Measurements from ENCODE around the gene ENTPD2.
"Not testable (repeated sequence)": the region's sequence is repeated elsewhere in the genome, so short reads cannot be mapped to it uniquely, and the experiment has no call there.

Gene ENTPD2

DNA sequence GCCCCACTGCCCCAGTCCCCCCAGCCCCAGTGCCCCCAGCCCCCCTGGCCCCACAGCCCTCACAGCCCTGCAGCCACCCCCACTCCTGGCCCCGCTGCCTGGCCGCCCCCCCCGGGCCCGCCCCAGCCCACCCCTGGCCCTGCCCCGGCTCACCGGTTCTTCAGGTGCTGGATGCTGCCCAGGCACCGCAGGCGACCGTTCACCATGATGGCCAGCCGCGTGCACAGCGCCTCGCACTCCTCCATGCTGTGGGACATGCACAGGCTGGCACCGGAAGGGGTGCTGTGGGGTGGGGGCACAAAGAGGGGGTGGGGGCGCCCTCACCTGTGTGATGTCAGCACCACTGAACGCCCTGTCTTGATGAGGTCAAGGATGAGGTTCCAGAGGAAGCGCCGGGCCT lies 44.6 kb downstream of the ENTPD2 start:
- Histone ChIP-seq H3K9ac (ENCODE audit: low read depth, low read length) (no peak overlapping the region), H3K36me3 (ENCODE audit: insufficient read depth, low read length) (no peaks in the 10 kb centered on the region), H3K27me3 (ENCODE audit: insufficient read depth, low read length) (no peaks in the 10 kb centered on the region), H3K9me3 (ENCODE audit: insufficient read depth, low read depth, low read length) (no peaks in the 10 kb centered on the region), H3K27ac (ENCODE audit: low read depth, low read length) (no peak overlapping the region), H3K4me3 (ENCODE audit: low read length) (no peak overlapping the region), H3K4me1 (ENCODE audit: insufficient read depth, low read length) (no peaks in the 10 kb centered on the region)
- 92% methylated on average over 18 of the region's 18 CpGs for WGBS

DNA sequence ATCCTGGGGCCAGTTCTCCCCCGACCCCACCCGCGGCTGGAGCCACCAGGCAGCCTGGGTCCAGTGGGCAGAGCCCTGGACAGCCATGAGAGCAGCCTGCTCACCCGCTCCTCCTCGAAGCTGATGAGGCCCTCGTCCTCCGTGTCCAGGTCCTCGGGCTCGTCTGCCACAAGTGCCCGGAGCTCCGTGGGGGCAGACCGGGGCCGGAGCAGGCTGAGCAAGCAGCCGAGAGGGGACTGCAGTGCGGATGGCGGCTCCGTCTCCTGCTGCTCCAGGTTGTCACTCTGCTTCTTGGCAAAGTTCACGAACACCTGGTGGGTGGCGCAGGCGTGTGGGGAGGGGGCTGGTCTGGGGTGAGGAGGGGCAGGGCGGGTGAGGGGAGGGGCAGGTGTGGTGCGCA lies 45.5 kb downstream of the ENTPD2 start:
- Histone ChIP-seq H3K27ac (ENCODE audit: low read depth, low read length) (no peak overlapping the region), H3K36me3 (ENCODE audit: insufficient read depth, low read length) (no peaks in the 10 kb centered on the region), H3K9ac (ENCODE audit: low read depth, low read length) (no peak overlapping the region), H3K4me1 (ENCODE audit: insufficient read depth, low read length) (no peaks in the 10 kb centered on the region), H3K4me3 (ENCODE audit: low read length) (no peak overlapping the region), H3K27me3 (ENCODE audit: insufficient read depth, low read length) (no peaks in the 10 kb centered on the region), H3K9me3 (ENCODE audit: insufficient read depth, low read depth, low read length) (no peaks in the 10 kb centered on the region)
- 90% methylated on average over 22 of the region's 22 CpGs for WGBS

DNA sequence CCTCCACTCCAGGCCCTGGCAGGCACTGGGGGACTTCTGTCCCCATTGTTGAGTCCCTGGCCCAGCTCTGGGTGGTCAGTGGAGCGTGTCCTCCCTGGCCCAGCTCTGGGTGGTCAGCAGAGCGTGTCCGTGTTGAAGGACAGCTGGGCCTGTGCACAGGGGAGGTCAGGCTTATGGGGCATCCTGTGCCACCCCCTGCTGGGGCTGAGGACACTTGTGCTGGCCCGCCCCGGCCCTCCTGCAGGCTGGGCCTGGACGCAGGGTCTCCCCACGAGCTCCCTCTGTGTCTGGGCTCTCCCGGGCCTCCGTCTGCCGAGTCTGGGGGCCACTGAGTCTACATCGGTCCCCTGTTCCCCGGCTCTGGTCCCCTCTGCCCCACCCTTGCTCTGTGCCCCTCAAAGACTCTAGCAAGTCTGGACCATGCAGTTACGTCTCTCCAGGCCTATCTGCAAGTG lies 46.0 kb downstream of the ENTPD2 start:
- H3K9ac ChIP-seq (ENCODE audit: low read depth, low read length), result no peak overlapping the region
- WGBS, result 92% methylated on average over 13 of the region's 13 CpGs
- H3K27me3 ChIP-seq (ENCODE audit: insufficient read depth, low read length), result no peaks in the 10 kb centered on the region
- no peaks in the 10 kb centered on the region for H3K36me3 ChIP-seq (ENCODE audit: insufficient read depth, low read length)
- H3K9me3 ChIP-seq (ENCODE audit: insufficient read depth, low read depth, low read length), result no peaks in the 10 kb centered on the region
- no peak overlapping the region for H3K4me3 ChIP-seq (ENCODE audit: low read length)
- no peaks in the 10 kb centered on the region for H3K4me1 ChIP-seq (ENCODE audit: insufficient read depth, low read length)
- no peak overlapping the region for H3K27ac ChIP-seq (ENCODE audit: low read depth, low read length)

- Histone ChIP-seq H3K27me3 (ENCODE audit: insufficient read depth, low read length) (no peaks in the 10 kb centered on the region), H3K9me3 (ENCODE audit: insufficient read depth, low read depth, low read length) (no peaks in the 10 kb centered on the region), H3K36me3 (ENCODE audit: insufficient read depth, low read length) (no peaks in the 10 kb centered on the region), H3K27ac (ENCODE audit: low read depth, low read length) (no peak overlapping the region), H3K4me3 (ENCODE audit: low read length) (no peak overlapping the region), H3K9ac (ENCODE audit: low read depth, low read length) (no peak overlapping the region), H3K4me1 (ENCODE audit: insufficient read depth, low read length) (no peaks in the 10 kb centered on the region)
- 89% methylated on average over 30 of the region's 30 CpGs for whole genome bisulfite sequencing
Measured at GRCh38 chr9:137007108-137007815, 46.6 kb downstream of the ENTPD2 start.

- H3K9me3 ChIP-seq (ENCODE audit: insufficient read depth, low read depth, low read length), result no peaks in the 10 kb centered on the region
- no peaks in the 10 kb centered on the region for H3K4me1 ChIP-seq (ENCODE audit: insufficient read depth, low read length)
- H3K9ac ChIP-seq (ENCODE audit: low read depth, low read length), result no peak overlapping the region
- 92% methylated on average over 24 of the region's 24 CpGs for WGBS
- no peaks in the 10 kb centered on the region for H3K27me3 ChIP-seq (ENCODE audit: insufficient read depth, low read length)
- H3K4me3 ChIP-seq (ENCODE audit: low read length), result no peak overlapping the region
- no peak overlapping the region for H3K27ac ChIP-seq (ENCODE audit: low read depth, low read length)
- H3K36me3 ChIP-seq (ENCODE audit: insufficient read depth, low read length), result no peaks in the 10 kb centered on the region
Measured at GRCh38 chr9:137006116-137007003, 47.5 kb downstream of the ENTPD2 start.

GRCh38 chr9:137004285-137004684 lies 49.6 kb downstream of the ENTPD2 start:
- H3K4me3 ChIP-seq (ENCODE audit: low read length); H3K9me3 ChIP-seq (ENCODE audit: insufficient read depth, low read depth, low read length); H3K4me1 ChIP-seq (ENCODE audit: insufficient read depth, low read length); H3K27me3 ChIP-seq (ENCODE audit: insufficient read depth, low read length); H3K27ac ChIP-seq (ENCODE audit: low read depth, low read length); H3K9ac ChIP-seq (ENCODE audit: low read depth, low read length); H3K36me3 ChIP-seq (ENCODE audit: insufficient read depth, low read length): not testable (repeated sequence)
- WGBS, result 43% methylated on average over 16 of the region's 17 CpGs

GRCh38 chr9:137002646-137003041 lies 51.2 kb downstream of the ENTPD2 start:
- Histone ChIP-seq H3K27ac (ENCODE audit: low read depth, low read length) (no peak overlapping the region), H3K27me3 (ENCODE audit: insufficient read depth, low read length) (no peaks in the 10 kb centered on the region), H3K36me3 (ENCODE audit: insufficient read depth, low read length) (no peaks in the 10 kb centered on the region), H3K4me3 (ENCODE audit: low read length) (no peak overlapping the region), H3K9ac (ENCODE audit: low read depth, low read length) (no peak overlapping the region), H3K9me3 (ENCODE audit: insufficient read depth, low read depth, low read length) (no peaks in the 10 kb centered on the region), H3K4me1 (ENCODE audit: insufficient read depth, low read length) (no peaks in the 10 kb centered on the region)
- WGBS, result 95% methylated on average over 10 of the region's 10 CpGs

DNA sequence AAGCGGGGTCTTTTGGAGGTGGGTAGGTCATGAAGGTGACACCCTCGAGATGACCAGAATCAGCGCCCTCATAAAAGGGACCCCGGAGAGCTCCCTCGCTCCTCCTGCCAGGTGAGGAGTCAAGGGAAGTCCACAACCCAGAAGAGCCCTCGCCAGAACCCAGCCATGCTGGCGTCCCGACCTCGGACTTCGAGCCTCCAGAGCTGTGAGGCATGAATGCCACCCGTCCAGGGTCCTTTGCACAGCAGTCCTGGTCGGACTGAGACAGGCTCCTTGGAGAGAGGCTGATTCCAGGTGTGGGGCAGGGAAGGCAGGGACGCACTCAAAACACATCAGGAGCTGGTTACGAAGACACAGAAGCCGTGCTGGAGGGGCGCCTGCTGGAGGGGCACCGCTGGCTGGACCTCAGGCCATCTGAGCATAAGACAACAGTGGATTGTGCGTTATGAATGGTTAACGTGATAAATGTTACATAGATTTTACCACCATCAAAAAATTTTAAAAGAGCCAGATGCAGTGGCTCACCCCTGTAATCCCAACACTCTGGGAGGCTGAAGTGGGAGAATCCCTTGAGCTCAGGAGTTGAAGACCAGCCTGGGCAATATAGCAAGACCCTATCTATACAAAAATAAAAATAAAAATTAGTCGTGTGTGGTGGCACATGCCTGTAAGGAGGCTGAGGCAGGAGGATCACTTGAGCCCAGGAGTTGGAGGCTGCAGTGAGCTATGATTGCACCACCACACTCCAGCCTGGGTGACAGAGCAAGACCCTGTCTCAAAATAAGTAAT lies 51.8 kb downstream of the ENTPD2 start:
- H3K36me3 ChIP-seq (ENCODE audit: insufficient read depth, low read length), result no peaks in the 10 kb centered on the region
- H3K4me1 ChIP-seq (ENCODE audit: insufficient read depth, low read length), result peaks cover 3% of the 10 kb centered on the region; the same call in 1 of the 2 replicates
- H3K27ac ChIP-seq (ENCODE audit: low read depth, low read length), result no peak overlapping the region

GRCh38 chr9:137000177-137000930 lies 53.5 kb downstream of the ENTPD2 start:
- Histone ChIP-seq H3K27ac (ENCODE audit: low read depth, low read length) (no peak overlapping the region), H3K4me3 (ENCODE audit: low read length) (no peak overlapping the region), H3K27me3 (ENCODE audit: insufficient read depth, low read length) (0 out of 2 replicates have a peak, but pooled peaks cover 2% of the 10 kb centered on the region), H3K9me3 (ENCODE audit: insufficient read depth, low read depth, low read length) (no peaks in the 10 kb centered on the region), H3K4me1 (ENCODE audit: insufficient read depth, low read length) (peaks cover 9% of the 10 kb centered on the region), H3K36me3 (ENCODE audit: insufficient read depth, low read length) (no peaks in the 10 kb centered on the region), H3K9ac (ENCODE audit: low read depth, low read length) (no peak overlapping the region)
- WGBS, result 91% methylated on average over 10 of the region's 10 CpGs

More for the DNA sequence above, 51.8 kb downstream of the ENTPD2 start:
- no peak overlapping the region for H3K9ac ChIP-seq (ENCODE audit: low read depth, low read length)
- WGBS, result 94% methylated on average over 19 of the region's 20 CpGs
- H3K9me3 ChIP-seq (ENCODE audit: insufficient read depth, low read depth, low read length), result no peaks in the 10 kb centered on the region
- no peak overlapping the region for H3K4me3 ChIP-seq (ENCODE audit: low read length)
- no peaks in the 10 kb centered on the region for H3K27me3 ChIP-seq (ENCODE audit: insufficient read depth, low read length)
